Activated naive CD8-positive, alpha-beta T cell treated with anti-CD3 and anti-CD28 coated beads for 36 hours (primary cell): ENCODE measurements around the gene GFI1B. TPM values are rescaled to one million over a fixed set of nuclear protein-coding genes. Genes with fewer than 3 reads are reported as not detected.
"Not testable (repeated sequence)": the region's sequence is repeated elsewhere in the genome, so short reads cannot be mapped to it uniquely, and the experiment has no call there.

Experiments
- DNase-seq: peaks from one replicate; pipeline ENCODE4 v3.0.0; 2021
- H3K27ac Mint-ChIP-seq: one replicate; pipeline ENCODE4 v1.8.0; 2022; ENCODE audit warnings: mild to moderate bottlenecking, moderate library complexity, mixed read lengths
- H3K27me3 Mint-ChIP-seq: one replicate; pipeline ENCODE4 v1.8.0; 2022; ENCODE audit warnings: mild to moderate bottlenecking, mixed read lengths
- H3K36me3 Mint-ChIP-seq: one replicate; pipeline ENCODE4 v1.8.0; 2021; ENCODE audit warnings: mild to moderate bottlenecking, mixed read lengths
- H3K4me1 Mint-ChIP-seq: one replicate; pipeline ENCODE4 v1.8.0; 2021; ENCODE audit warnings: mixed read lengths
- H3K4me3 Mint-ChIP-seq: one replicate; pipeline ENCODE4 v1.8.0; 2022; ENCODE audit warnings: mild to moderate bottlenecking, moderate library complexity, mixed read lengths
- H3K9me3 Mint-ChIP-seq: one replicate; pipeline ENCODE4 v1.8.0; 2022; ENCODE audit warnings: mixed read lengths
- total RNA-seq, 2 experiments: library from RNA; stranded (reverse); gene quantifications; one replicate each; pipeline ENCODE4 v1.2.3, GENCODE V29; 2021

GFI1B gene
- total RNA-seq, 2 experiments from 2014 or later, result not detected

DNA sequence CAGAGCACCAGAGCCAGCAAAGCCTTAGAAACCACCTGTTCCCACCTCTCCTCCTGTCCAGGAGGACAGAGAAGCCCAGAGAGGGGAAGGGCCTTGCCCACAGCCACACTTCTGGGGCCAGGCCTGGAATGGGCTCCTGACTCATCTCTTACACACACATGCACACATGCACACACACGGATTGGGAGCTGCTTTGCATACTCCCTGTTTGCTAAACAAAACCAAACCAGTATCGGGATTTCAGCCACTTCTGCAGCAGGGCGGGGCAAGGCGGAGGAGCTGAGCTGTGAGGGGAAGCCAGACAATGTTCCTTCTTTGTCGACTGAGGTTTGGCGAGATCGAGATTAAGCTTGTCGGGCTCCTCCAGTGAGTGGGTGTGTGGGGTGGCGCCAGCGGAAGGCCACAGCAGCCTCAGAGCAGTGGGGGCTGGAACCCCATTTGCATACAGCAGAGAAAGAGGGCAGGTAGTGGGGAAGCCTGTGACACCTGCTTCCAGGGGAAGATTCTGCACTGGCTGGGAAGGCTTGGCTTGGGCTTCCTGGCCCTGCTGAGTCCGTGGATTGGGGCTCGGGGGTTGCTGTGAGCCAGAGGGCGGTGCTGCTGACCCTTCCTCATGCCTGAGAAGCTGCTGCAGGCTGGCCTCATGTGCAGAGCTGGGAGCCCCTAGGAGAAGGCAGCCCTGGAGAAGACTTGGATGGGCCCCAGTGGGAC lies 16.1 kb downstream of the GFI1B start:
- peaks cover 2% of the 10 kb centered on the region for H3K9me3 Mint-ChIP-seq
- H3K4me1 Mint-ChIP-seq, result peaks cover 4% of the 10 kb centered on the region
- DNase-seq, result no peak
- no peak overlapping the region for H3K4me3 Mint-ChIP-seq
- no peak overlapping the region for H3K27ac Mint-ChIP-seq
- no peaks in the 10 kb centered on the region for H3K36me3 Mint-ChIP-seq
- H3K27me3 Mint-ChIP-seq, result peaks cover 22% of the 10 kb centered on the region

DNA sequence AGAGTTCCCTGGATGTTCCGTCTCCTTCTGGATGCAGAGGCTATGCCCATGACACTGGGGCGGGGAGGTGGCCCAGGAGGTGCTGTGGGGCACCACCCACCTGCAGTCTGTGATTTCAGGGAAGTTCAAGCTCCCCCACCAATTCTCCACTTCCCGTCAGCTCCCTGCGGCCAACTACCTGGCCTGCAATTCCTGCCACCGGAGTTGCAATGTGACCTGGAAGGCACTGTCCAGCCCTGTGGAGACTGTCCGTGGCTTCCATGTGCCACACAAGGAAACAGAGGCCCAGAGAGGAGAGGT lies 16.6 kb downstream of the GFI1B start:
- Mint-ChIP-seq H3K27ac (no peak overlapping the region), H3K27me3 (peaks cover 22% of the 10 kb centered on the region), H3K36me3 (no peaks in the 10 kb centered on the region), H3K9me3 (peaks cover 2% of the 10 kb centered on the region), H3K4me1 (peaks cover 4% of the 10 kb centered on the region), H3K4me3 (no peak overlapping the region)
- DNase-seq, result no peak

- H3K4me3 Mint-ChIP-seq, result no peak overlapping the region
- DNase-seq, result no peak
- no peaks in the 10 kb centered on the region for H3K9me3 Mint-ChIP-seq
- no peaks in the 10 kb centered on the region for H3K36me3 Mint-ChIP-seq
- H3K4me1 Mint-ChIP-seq, result peaks cover 4% of the 10 kb centered on the region
- peaks cover 28% of the 10 kb centered on the region for H3K27me3 Mint-ChIP-seq
- H3K27ac Mint-ChIP-seq, result no peak overlapping the region
Measured at GRCh38 chr9:132995879-132996278, 17.4 kb downstream of the GFI1B start.

- Mint-ChIP-seq H3K9me3 (no peaks in the 10 kb centered on the region), H3K36me3 (no peaks in the 10 kb centered on the region), H3K4me1 (peaks cover 4% of the 10 kb centered on the region), H3K27ac (no peak overlapping the region), H3K4me3 (no peak overlapping the region), H3K27me3 (peaks cover 32% of the 10 kb centered on the region)
- no peak for DNase-seq
Measured at GRCh38 chr9:132996526-132996925, 18.0 kb downstream of the GFI1B start.

DNA sequence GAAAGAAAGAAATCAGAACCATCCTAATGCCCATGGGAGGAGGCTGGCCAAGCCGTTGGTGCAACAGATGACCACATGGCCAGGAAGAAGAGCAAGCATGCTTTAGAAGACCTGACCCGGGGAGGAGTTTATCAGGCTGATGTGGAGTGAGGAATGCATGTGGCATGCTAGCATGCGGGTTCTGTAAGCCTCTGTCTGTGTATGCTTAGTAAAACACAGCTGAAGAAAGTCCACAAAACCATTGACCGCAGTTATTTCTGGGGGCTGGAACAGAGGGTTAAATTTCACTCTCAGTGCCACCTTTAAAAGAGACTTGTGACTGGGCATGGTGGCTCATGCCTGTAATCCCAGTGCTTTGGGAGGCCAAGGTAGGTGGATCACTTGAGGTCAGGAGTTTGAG lies 19.1 kb downstream of the GFI1B start:
- Mint-ChIP-seq H3K4me1 (peaks cover 4% of the 10 kb centered on the region), H3K4me3 (no peak overlapping the region), H3K36me3 (no peaks in the 10 kb centered on the region)

DNA sequence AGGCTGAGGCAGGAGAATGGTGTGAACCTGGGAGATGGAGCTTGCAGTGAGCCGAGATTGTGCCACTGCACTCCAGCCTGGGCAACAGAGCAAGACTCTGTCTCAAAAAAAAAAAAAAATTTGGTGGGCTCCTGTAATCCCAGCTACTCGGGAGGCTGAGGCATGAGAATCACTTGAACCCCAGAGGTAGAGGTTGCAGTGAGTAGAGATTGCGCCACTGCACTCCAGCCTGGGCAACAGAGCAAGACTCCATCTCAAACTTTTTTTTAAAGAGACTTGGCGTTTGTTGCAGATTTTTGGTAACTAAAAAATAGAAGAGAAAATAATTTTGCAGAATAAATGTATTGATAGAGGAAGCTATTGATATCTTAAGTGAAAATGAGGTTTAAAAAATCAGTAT lies 19.7 kb downstream of the GFI1B start:
- not testable (repeated sequence) for H3K27ac Mint-ChIP-seq, DNase-seq, H3K36me3 Mint-ChIP-seq, H3K4me3 Mint-ChIP-seq, H3K4me1 Mint-ChIP-seq, H3K9me3 Mint-ChIP-seq
- peaks cover 41% of the 10 kb centered on the region for H3K27me3 Mint-ChIP-seq

More for the DNA sequence above, 19.1 kb downstream of the GFI1B start:
- Mint-ChIP-seq H3K9me3 (no peaks in the 10 kb centered on the region), H3K27me3 (peaks cover 41% of the 10 kb centered on the region), H3K27ac (no peak overlapping the region)
- DNase-seq, result no peak

- no peak overlapping the region for H3K4me3 Mint-ChIP-seq
- no peaks in the 10 kb centered on the region for H3K9me3 Mint-ChIP-seq
- H3K27me3 Mint-ChIP-seq, result peaks cover 50% of the 10 kb centered on the region
- H3K27ac Mint-ChIP-seq, result no peak overlapping the region
- DNase-seq, result no peak
- H3K36me3 Mint-ChIP-seq, result no peaks in the 10 kb centered on the region
- peaks cover 4% of the 10 kb centered on the region for H3K4me1 Mint-ChIP-seq
Measured at GRCh38 chr9:132998831-132999635, 20.5 kb downstream of the GFI1B start.

DNA sequence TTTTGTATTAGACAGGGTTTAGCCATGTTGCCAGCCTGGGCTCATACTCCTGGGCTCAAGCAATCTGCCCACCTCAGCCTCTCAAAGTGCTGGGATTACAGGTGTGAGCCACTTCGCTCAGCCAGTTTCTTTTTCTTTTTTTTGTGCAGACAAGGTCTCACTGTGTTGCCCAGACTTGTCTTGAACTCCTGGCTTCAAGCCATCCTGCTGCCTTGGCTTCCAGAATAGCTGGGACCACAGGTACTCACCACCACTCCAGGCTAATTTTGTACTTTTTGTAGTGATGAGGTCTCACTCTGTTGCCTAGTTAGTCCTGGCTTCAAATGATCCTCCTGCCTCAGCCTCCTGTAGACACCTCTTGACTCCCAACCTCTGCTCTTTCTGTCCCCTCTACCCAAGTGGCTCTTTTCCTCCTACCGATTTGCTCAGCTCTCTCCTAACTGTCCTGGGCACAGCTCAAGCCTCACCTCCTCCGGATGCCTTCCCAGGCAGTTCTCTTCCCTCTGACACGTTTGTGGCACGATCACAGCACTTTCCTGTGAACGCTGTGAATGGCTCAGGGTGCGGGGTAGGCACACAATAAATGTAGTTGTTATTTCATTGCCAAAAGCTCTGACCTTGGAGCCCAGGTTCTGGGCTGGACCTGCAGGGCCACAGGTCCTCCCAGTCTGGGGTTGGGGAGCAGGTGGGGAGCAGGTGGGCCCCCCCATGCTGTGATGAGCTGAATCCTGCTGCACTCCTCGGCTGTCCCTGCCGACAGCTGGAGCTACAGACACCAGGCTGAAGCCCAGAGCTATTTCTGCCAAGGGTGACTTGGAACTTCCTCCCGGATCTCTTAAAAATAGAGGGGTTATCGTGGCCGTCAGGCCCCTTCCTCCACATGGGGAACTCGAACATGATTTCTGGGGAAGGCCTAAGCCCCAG lies 23.9 kb downstream of the GFI1B start:
- H3K27me3 Mint-ChIP-seq, result peaks cover 60% of the 10 kb centered on the region

GRCh38 chr9:133003071-133003461 lies 24.6 kb downstream of the GFI1B start:
- H3K27ac Mint-ChIP-seq, result no peak overlapping the region
- no peaks in the 10 kb centered on the region for H3K9me3 Mint-ChIP-seq
- peaks cover 63% of the 10 kb centered on the region for H3K27me3 Mint-ChIP-seq
- DNase-seq, result no peak
- H3K4me3 Mint-ChIP-seq, result no peak overlapping the region
- no peaks in the 10 kb centered on the region for H3K4me1 Mint-ChIP-seq
- H3K36me3 Mint-ChIP-seq, result no peaks in the 10 kb centered on the region

More for the DNA sequence above, 23.9 kb downstream of the GFI1B start:
- Mint-ChIP-seq H3K27ac (no peak overlapping the region), H3K4me1 (no peaks in the 10 kb centered on the region), H3K4me3 (no peak overlapping the region), H3K36me3 (no peaks in the 10 kb centered on the region), H3K9me3 (no peaks in the 10 kb centered on the region)
- DNase-seq, result no peak

- DNase-seq, result no peak
- H3K4me3 Mint-ChIP-seq, result no peak overlapping the region
- H3K27ac Mint-ChIP-seq, result no peak overlapping the region
- H3K27me3 Mint-ChIP-seq, result peaks cover 69% of the 10 kb centered on the region
- H3K36me3 Mint-ChIP-seq, result no peaks in the 10 kb centered on the region
- no peaks in the 10 kb centered on the region for H3K4me1 Mint-ChIP-seq
- H3K9me3 Mint-ChIP-seq, result no peaks in the 10 kb centered on the region
Measured at GRCh38 chr9:133003671-133004090, 25.2 kb downstream of the GFI1B start.

GRCh38 chr9:133004091-133004998 lies 25.9 kb downstream of the GFI1B start:
- Mint-ChIP-seq H3K4me1 (no peaks in the 10 kb centered on the region), H3K27ac (no peak overlapping the region), H3K4me3 (no peak overlapping the region), H3K27me3 (peaks cover 68% of the 10 kb centered on the region), H3K9me3 (no peaks in the 10 kb centered on the region), H3K36me3 (no peaks in the 10 kb centered on the region)
- DNase-seq, result no peak

- Mint-ChIP-seq H3K4me1 (no peaks in the 10 kb centered on the region), H3K27me3 (peaks cover 69% of the 10 kb centered on the region), H3K9me3 (no peaks in the 10 kb centered on the region), H3K36me3 (no peaks in the 10 kb centered on the region), H3K4me3 (no peak overlapping the region), H3K27ac (no peak overlapping the region)
- no peak for DNase-seq
Measured at GRCh38 chr9:133004999-133005760, 26.7 kb downstream of the GFI1B start.

DNA sequence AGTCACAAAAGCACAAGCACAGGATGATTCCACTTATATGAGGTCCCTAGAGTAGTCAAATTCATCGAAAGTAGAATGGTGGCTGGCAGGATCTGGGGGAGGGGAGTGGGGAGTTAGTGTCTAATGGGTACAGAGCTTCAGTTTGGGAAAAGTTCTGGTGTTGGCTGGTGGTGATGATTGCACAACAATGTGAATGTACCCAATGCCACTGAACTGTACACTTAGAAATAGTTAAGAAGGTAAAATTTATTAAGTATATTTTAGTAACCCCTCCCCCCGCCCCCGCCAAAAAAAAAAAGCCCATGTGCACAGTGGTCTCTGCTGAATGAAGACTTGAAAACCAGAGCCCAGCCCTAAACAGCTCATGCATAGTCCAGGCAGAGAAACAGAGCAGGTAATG lies 27.5 kb downstream of the GFI1B start:
- Mint-ChIP-seq H3K27me3 (peaks cover 62% of the 10 kb centered on the region), H3K9me3 (no peaks in the 10 kb centered on the region)

More for the DNA sequence above, 27.5 kb downstream of the GFI1B start:
- Mint-ChIP-seq H3K36me3 (no peaks in the 10 kb centered on the region), H3K27ac (no peak overlapping the region), H3K4me3 (no peak overlapping the region), H3K4me1 (no peaks in the 10 kb centered on the region)
- DNase-seq, result no peak
